Gastroesophageal sphincter (tissue), 3 donors: ENCODE results near the gene TUBAL3.

ENCODE experiments used
- EP300 ChIP-seq: sonication (generic); formaldehyde crosslinking; IDR thresholded peaks from one replicate; pipeline ENCODE4 v1.6.1; 2017; ENCODE audit warnings: antibody characterized with exemption, mild to moderate bottlenecking
- POLR2A ChIP-seq, 2 donors: fragments of 450-650 bp; IDR thresholded peaks; one replicate each; pipeline ENCODE4 v1.6.1; 2017; ENCODE audit warnings: antibody characterized with exemption in 2 of 2, mild to moderate bottlenecking in 2 of 2, moderate library complexity in 1 of 2
- TF ChIP-seq, protein P1 (sequence below), 4 experiments: fragments of 200-600 bp in 2 of 4; fragments of 450-650 bp in 2 of 4; sonication (generic) in 1 of 4; IDR thresholded peaks; one replicate each; pipeline ENCODE4 v1.5.1; 2017 to 2019; ENCODE audit warnings: antibody characterized with exemption in 4 of 4, mild to moderate bottlenecking in 2 of 4, moderate library complexity in 2 of 4

DNA sequence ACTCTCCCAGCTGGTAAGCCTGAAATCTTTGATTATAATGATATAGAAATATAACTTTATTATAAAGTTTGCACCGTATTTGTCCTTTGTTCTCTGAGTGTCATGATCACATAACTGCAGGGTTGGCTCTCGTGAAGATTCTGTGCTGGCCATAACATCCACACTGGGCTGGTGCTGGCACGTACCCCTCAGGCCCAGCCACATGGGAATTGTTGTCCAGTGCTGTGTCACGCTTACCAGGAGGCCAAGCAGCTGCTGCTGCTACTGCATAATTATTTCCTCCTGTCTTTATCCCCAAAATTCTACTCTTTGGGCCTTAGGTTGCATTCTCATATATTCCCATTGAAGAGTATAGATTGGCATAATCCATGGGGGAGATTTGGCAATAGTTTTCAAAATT is 60.6 kb downstream of the TUBAL3 start:
- TF ChIP-seq, protein P1, sequence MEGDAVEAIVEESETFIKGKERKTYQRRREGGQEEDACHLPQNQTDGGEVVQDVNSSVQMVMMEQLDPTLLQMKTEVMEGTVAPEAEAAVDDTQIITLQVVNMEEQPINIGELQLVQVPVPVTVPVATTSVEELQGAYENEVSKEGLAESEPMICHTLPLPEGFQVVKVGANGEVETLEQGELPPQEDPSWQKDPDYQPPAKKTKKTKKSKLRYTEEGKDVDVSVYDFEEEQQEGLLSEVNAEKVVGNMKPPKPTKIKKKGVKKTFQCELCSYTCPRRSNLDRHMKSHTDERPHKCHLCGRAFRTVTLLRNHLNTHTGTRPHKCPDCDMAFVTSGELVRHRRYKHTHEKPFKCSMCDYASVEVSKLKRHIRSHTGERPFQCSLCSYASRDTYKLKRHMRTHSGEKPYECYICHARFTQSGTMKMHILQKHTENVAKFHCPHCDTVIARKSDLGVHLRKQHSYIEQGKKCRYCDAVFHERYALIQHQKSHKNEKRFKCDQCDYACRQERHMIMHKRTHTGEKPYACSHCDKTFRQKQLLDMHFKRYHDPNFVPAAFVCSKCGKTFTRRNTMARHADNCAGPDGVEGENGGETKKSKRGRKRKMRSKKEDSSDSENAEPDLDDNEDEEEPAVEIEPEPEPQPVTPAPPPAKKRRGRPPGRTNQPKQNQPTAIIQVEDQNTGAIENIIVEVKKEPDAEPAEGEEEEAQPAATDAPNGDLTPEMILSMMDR (IDR thresholded peaks at IDR 0.05): no peak
- TF ChIP-seq POLR2A (IDR thresholded peaks at IDR 0.05): no peak
- TF ChIP-seq EP300: no peak
